Measurements from ENCODE around the gene ELP1.
"Not testable (repeated sequence)": the region's sequence is repeated elsewhere in the genome, so short reads cannot be mapped to it uniquely, and the experiment has no call there.

DNA sequence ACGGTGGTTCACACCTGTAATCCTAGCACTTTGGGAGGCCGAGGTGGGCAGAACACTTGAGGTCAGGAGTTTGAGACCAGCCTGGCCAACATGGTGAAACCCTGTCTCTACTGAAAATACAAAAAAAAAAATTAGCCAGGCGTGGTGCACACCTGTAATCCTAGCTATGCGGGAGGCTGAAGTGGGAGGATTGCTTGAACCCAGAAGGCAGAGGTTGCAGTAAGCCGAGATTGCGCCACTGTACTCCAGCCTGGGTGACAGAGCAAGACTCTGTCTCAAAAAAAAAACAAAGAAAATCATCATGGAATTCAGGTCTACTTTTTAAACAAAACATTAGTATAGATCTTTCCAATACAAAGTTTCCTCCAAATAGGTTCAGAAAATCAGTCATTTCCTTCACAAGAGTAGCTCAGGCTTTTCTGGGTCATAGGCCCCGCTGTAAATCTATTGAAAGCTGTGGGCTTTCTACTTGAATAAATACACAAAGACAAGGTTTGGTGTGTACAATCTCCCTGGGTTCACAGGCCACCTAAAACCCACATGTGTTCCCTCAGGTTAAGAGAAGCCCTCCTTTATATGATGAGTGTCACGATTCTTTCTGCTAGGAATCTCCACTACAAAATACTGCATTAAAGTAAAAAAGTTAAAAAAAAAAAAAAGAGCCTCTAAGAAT is 34.8 kb downstream of the ELP1 start:
- TF ChIP-seq POLR2AphosphoS5 (IDR thresholded peaks at IDR 0.05; ENCODE audit: borderline replicate concordance, low read depth, low read length); EZH2 (IDR thresholded peaks at IDR 0.05): not testable (repeated sequence)
